ENCODE results near the gene PCDHB9.
"Not testable (repeated sequence)": the region's sequence is repeated elsewhere in the genome, so short reads cannot be mapped to it uniquely, and the experiment has no call there.

The PCDHB9 gene

DNA sequence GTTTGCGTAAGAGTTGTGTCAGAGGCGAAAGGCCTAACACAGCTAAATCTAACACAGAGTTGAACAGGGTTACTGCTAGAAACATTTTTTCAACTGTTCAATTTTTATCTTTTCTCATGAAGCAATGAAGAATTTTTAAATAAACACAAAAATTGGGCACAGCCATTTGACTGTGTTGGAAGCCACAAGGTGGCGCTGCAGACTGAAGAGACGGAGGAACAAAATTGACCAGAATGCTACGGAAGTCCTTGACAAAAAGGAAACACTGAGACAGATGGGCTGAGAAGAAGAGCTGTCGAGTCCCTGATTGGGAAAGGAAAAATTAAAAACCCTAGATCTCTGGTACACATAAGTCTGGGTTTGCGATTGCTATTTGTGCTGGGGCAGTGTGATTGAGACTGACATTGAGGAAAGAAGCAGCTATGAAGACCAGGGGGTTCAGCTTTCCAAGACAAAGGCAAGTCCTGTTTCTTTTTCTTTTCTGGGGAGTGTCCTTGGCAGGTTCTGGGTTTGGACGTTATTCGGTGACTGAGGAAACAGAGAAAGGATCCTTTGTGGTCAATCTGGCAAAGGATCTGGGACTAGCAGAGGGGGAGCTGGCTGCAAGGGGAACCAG, at the start of gene PCDHB9:
TSS of gene PCDHB9 (plus strand) at position 265 of the 616 bp plus-strand sequence. CDS start at position 423, 158 bp downstream.
- DNase-seq, result no peak

- not testable (repeated sequence) for DNase-seq
Observed at GRCh38 chr5:141137346-141137745, 49.6 kb upstream of the PCDHB9 start.

- DNase-seq, result no peak
Observed at GRCh38 chr5:141149812-141150211, 37.1 kb upstream of the PCDHB9 start, which contains the start of gene PCDHB6. PCDHB6 (plus strand) TSS chr5:141150057; CDS start chr5:141150258, 201 bp downstream.

DNA sequence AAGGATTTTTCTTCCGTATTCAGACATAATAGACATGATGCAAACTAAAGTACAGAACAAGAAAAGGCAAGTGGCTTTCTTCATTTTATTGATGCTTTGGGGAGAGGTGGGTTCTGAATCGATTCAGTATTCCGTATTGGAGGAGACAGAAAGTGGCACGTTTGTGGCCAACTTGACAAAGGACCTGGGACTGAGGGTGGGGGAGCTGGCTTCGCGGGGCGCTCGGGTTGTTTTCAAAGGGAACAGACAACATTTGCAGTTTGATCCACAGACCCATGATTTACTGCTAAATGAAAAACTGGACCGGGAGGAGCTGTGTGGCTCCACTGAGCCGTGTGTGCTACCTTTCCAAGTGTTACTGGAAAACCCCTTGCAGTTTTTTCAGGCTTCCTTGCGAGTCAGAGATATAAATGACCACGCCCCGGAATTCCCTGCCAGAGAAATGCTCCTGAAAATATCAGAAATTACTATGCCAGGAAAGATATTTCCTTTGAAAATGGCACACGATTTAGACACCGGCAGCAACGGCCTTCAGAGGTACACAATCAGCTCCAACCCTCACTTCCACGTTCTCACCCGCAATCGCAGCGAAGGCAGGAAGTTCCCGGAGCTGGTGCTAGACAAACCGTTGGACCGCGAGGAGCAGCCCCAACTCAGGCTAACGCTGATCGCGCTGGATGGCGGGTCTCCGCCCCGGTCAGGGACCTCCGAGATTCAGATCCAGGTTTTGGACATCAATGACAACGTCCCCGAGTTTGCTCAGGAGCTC, 36.6 kb upstream of the PCDHB9 start:
- DNase-seq, result no peak

DNA sequence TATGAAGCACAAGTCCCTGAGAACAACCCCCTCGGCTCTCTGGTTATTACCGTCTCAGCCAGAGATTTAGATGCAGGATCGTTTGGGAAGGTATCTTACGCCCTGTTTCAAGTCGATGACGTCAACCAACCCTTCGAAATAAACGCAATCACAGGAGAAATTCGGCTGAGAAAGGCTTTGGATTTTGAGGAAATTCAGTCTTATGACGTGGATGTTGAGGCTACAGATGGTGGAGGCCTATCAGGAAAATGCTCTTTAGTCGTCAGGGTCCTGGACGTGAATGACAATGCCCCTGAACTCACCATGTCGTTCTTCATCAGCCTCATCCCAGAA, 36.0 kb upstream of the PCDHB9 start:
- no peak for DNase-seq

DNA sequence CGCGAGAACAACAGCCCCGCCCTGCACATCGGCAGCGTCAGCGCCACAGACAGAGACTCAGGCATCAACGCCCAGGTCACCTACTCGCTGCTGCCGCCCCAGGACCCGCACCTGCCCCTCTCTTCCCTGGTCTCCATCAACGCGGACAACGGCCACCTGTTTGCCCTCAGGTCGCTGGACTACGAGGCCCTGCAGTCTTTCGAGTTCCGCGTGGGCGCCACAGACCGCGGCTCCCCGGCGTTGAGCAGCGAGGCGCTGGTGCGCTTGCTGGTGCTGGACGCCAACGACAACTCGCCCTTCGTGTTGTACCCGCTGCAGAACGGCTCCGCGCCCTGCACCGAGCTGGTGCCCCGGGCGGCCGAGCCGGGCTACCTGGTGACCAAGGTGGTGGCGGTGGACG, 35.3 kb upstream of the PCDHB9 start:
- not testable (repeated sequence) for DNase-seq

GRCh38 chr5:141152096-141152495, 34.9 kb upstream of the PCDHB9 start:
- DNase-seq, result not testable (repeated sequence)

GRCh38 chr5:141155540-141156374, 31.2 kb upstream of the PCDHB9 start:
- no peak for DNase-seq

GRCh38 chr5:141157356-141157755, 29.6 kb upstream of the PCDHB9 start:
- not testable (repeated sequence) for DNase-seq

- not testable (repeated sequence) for DNase-seq
Observed at GRCh38 chr5:141157901-141158300, 29.1 kb upstream of the PCDHB9 start.

- no peak for DNase-seq
Observed at GRCh38 chr5:141172381-141173204, 14.4 kb upstream of the PCDHB9 start, which contains the start of gene PCDHB7. PCDHB7 (plus strand) TSS chr5:141172644; CDS start chr5:141172836, 192 bp downstream.

- DNase-seq, result not testable (repeated sequence)
Observed at GRCh38 chr5:141174291-141175104, 12.5 kb upstream of the PCDHB9 start.

DNA sequence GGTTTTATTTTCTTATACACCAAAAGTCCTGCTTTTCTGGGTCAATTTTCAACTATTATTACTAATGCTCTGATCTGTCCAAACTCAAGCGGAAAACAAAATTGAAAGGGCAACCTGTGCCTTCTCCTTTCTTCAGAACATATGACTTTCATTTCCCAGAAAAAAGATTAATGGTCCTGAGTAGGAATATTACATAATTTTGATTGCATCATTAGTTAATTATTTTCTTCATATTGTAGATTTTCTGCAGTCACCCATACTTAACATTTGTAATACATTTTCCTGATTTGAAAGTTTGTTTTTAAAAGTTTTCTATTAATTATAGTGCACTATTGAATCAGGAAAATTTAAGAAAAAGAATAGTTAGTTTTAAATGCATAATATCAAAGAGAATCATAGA, 11.0 kb upstream of the PCDHB9 start:
- no peak for DNase-seq

GRCh38 chr5:141177577-141178191, 9.3 kb upstream of the PCDHB9 start, which contains the start of gene PCDHB8:
PCDHB8 (plus strand) TSS chr5:141177790; CDS start chr5:141178035, 245 bp downstream.
- not testable (repeated sequence) for DNase-seq

- not testable (repeated sequence) for DNase-seq
Observed at GRCh38 chr5:141179371-141179770, 7.6 kb upstream of the PCDHB9 start.

- not testable (repeated sequence) for DNase-seq
Observed at GRCh38 chr5:141179876-141180275, 7.1 kb upstream of the PCDHB9 start.

DNA sequence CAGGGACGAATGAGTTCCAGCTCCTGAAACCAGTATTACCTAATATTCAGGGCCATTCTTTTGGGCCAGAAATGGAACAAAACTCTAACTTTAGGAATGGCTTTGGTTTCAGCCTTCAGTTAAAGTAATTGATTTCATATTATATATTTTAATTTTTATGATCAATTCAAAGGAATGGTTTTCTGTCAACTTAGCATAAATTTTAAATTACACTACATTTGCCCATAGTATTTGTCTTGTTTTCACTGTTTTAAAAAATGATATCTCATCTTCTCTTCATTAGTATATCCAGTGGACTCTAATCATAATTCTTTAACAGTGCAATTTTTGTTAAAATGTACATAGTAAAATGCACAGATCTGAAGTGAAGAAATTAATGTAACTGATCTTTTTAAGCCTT, 6.6 kb upstream of the PCDHB9 start:
- DNase-seq, result no peak

DNA sequence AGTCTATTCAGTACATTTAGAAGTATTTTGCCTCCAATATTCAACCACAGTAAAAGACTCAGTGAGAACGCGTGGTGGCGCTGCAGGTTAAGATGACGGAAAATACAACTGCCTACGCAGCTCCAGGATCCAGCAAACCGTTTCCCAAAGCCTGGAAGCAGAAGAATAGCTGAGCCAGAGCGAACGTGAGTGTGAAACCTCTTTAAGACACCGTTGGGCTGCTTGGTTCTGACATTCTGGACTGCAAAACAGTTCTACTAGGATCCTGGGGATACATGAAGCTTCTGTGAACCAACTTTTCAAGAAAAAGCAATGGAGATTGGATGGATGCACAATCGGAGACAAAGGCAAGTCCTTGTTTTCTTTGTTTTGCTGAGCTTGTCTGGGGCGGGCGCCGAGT, 4.7 kb upstream of the PCDHB9 start, which contains the start of gene PCDHB16:
TSS of gene PCDHB16 (plus strand) at position 140 of the 400 bp plus-strand sequence. CDS start at position 313, 173 bp downstream.
- no peak for DNase-seq

GRCh38 chr5:141184117-141184855, 2.7 kb upstream of the PCDHB9 start:
- not testable (repeated sequence) for DNase-seq

GRCh38 chr5:141188682-141189081, 1.7 kb downstream of the PCDHB9 start:
- not testable (repeated sequence) for DNase-seq
